Stimulated activated CD4-positive, alpha-beta T cell treated with anti-CD3 and anti-CD28 coated beads, TNF-alpha, amount 100 ng/mL, for 1 hour (primary cell): ENCODE results near the gene FANCC.

Source experiments
- DNase-seq, 3 donors: peaks; one replicate each; pipeline ENCODE4 v3.0.0-alpha.2; 2020; ENCODE audit warnings: low read depth in 3 of 3, low spot score in 1 of 3

The FANCC gene

DNA sequence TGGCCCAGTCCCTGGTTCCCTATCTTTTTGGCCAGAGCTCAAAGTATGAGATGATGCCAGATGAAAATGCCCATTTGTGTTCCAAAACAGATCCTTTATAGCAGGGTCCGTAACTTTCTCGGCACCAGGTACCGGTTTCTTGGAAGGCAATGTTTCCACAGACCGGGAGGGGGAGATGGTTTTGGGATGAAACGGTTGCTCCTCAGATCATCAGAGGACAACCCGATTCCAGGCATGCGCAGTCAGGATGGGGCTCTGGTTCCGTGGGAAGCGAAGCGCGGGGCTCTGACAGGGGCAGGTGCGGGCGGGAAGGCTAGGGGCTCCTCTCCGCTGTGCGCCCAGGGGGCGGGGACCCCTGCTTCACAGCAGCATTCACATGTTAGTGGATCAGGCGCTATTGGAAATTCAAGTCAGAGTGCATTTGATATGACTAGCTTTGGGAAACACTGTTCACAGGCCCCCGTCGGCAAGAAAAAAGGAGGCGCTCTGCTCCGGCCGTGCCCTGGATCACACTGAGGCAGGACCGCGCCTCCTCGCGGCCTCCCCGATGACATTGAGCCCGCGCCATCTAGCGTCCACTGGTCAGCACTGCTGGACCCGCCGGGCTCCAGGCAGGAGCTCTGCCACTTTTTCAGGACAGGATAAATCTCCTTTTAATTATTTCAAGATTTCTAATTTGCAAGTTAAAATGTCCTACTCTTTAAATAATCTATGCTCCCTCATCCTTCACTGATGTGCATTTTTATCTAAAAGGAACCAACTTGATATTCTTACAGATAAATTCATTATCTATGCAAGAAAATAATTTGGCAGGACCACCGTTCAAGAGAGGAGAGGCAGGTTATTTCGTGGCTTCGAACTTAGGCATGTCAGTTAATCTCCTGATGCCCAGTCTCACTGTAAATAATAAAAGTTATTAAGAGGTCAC is 190.0 kb downstream of the FANCC start:
- DNase-seq: peak; percentile 22 to 59 (median 25)

DNA sequence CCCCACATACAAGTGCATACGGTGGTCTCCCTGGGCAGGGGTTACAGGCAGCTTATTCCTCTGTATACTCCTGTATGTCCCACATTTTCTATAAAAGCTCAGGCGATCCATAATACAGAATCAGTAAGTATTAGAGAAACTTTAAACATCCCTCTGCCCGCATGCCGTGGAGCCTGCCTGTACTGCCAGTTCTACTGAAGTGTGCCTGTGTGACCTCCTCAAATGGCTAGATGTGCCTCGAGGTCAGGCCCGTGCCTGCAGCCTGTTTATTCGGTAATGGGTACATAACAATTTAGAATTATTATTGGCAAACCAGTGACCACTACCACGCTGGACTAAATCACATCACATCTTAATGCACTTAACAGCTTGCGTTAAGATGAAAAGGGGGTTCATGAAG is 190.8 kb downstream of the FANCC start:
- DNase-seq: no peak

DNA sequence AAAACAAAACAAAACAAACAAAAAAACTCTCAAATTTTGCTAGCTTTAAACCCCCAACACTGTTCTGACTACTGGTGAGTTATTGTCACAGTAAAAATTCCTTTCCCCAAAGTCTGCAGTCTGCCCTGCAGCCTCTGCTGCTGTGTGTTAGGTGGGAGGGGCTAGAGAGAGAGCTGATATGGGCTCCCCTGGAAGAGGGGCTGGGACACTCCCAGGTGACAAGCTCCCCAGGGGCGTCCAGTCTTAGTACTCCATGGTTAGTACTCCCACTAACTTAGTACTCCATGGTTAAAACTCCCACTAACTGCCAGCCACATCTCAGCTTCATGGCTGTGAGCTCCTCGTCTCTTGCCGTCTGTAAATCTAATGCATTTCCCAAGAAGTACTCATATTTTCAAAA is 191.9 kb downstream of the FANCC start:
- DNase-seq: no peak

DNA sequence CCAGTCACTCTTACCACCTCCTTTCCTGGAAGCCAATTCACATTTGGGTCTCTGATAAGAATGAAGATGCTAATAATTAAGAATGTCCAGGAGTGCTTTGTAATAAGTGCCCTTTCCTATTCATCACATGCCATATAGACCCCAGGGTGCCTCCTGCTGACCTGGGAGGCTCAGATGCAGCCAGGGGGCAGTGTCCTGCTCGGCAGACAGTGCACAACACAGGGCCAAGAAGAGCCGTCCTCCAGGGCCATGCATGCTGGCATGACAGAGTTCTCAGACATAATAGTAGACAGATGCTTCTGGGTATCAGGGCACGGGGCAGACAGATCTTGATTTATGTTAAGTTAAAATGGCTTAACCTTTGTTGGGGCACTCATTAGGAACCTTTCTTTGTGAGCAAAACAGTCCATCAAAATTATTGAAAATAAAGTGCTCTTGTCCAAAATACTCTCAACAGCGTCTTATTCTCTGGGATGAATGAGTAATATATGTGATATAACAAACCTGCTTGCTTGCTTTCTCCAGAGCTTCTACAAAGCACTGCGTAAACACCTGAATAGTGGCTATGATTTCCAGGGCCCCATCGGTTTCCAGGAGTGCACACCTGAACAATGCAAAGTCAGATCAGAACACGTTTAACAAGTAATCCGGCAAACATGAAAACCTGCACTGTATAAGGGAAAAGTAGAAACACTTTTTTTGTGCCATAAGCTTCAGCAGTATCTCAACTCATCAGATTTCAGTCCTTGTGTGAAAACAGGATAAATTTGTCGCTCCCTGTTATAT is 192.7 kb downstream of the FANCC start:
- no peak for DNase-seq

DNA sequence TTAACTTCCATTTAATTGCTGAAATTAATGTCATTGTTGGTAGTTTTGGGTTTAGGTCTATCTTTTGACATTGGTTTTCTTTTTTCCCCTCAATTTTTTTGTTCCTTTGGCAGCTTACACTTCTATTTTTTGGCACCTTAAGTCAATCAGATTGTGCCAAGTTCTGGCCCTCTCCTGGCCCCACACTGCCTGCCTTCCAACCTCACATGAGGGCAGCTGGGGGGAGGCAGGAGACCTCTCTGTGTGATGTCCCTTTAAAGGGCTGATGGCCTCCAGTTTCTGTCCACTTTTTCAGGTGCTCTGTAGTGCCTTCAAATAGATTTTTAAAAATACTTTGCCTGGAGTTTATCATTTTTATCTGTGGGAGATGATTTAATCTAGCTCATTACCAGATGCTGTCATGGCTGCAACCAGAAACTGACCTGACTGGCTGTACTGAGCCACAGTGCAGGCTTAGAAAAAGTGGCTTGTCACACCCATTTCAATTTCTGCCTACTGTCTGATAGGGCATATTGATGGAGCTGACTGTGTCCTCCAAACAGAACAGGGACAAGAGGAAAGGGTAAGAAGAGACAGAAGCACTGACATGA is 196.6 kb downstream of the FANCC start:
- DNase-seq: no peak

DNA sequence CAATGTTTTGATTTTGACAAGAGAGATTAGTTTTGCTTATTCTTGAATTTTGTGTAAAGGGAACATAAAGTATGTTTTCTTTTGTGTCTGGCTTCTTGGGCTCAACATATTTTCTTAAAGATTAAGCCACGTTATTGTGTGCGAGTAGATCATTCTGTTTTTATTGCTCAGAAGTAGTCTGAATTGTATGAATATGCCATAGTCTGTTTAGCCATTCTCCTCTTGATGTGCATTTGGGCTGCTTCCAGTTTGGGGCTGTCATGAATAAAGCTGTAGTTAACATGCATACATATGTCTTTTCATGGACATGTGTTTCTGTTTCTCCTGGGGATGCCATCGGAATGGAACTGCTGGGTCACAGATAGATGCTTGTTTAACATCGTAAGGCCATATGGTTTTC is 198.9 kb downstream of the FANCC start:
- no peak for DNase-seq

DNA sequence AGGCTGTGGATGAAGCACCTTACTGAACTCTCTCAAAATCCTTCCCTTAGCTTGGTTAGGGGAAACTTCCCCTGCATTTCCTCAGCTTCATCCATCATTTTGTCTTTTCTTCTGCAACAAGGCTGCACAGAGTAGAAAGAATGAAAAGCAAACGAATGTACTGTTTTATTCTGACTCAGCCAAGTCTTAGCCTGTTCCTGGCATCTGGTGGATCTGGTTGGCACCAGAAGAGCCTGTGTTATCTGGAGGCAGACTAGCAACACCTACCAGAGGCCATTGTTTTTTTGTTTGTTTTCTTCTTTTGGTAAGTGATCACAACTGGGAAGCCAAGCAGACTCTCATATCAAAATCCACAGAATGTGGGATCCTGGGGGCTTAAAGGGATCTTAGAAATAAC is 200.7 kb downstream of the FANCC start:
- DNase-seq: no peak

DNA sequence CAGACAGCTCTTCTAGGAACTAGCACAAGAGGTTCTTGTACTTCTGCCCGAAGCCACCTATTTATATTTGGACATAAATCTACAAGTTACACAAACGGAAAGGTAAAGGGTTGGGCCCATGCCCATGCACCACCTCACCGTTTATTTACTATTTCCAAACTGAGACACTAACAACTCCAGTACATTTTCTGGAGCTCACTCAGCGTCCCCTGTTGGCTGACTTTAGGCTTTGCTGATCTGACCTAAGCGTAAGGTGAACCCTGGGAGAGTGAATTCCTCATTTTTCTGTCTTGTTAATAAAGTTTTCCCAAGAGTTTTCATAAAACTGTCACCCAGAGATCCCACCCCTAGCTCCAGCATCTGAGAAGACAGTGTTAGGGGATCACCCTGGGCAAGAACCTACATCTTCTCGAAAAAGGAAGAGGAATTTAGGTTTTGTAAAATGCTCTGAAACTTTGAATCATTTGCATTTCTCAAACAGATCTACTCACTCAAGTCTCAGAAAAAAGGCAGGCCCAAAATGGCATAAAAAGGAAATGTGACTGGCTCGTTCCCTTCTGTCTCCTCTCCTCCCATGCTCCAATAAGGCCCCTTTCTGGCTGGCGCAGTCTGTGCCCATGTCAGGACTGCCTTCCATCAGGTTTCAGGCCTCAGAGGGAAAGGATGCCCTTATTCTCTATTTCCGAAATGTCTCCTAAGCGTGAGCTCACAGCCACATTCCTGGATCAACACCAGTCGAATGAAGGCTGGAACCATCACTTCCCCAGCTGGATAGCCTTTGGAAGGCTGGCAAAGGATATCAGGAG is 201.3 kb downstream of the FANCC start:
- no peak for DNase-seq

DNA sequence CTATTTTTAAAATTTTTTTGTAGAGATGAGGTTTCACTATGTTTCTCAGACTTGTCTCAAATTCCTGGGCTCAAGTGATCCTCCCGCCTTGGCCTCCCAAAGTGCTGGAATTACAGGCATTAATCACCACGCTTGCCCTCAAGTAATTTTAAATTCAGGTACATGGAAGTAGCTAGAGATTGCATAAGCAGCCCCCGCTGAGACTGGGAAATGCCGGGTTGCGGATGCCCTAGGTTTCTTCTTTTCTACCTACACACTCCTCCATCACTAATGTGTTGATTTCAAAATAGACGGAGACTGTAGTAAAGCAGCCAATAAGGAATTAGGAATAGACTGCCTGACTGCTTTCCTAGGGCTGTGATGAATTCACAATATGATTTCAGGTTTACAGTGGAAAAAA is 202.4 kb downstream of the FANCC start:
- DNase-seq: no peak

DNA sequence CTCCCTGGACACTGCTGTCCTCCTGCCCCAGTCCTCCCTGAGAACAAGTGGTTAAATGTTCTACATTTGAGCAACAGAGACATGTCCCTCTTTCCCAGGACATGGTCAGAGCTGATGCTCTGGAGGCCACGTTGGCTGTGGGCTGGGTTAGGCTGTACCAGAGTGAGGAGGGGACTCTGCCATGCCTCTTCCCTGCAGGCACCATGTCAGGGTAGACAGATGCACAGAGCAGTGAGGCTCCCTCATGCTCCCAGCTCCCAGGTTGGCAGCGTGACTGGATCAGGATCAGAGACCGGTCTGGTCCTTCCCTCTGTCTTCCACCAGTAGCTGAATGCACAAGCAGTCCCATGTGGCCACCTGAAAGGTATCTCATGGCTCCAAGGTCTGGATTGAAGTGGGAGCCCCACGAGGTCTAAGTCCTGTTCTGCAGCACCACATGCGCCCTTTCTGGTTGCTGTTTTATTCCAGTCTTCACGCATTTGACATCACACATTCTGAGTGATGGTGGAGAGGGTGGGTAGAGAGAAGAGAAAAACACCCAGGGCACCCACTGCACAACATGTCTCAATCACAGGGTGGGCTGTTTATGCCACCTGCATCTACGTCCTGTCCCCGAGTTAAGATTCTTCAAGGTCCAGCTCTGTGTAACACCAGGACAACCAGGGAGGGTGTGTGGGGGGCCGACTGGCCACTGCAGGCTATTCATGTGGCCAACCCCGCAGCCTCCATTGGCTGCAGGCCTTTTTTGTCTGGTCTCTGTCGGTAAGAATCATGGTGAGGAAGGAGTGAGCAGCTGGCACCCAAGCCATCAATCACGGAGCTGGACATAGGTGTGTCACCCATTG is 204.9 kb downstream of the FANCC start:
- no peak for DNase-seq

DNA sequence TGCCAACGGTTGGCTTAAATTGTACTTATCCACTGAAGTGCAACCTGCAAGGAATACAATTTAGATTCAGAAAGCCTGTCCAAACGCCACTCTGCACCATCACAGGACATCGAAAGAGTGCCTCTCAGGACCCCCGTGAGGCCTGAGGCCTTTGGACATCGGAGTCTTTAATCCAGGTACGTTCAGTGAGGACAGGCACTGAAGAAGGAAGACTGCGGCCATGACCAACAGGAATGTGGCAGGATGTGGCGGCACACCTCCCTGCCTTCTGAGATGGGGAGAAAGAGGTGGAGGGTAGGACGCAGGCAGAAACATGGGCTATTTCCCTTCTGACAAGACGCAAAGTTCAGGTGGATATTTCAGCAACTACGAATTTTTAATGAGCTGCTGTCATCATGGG is 205.8 kb downstream of the FANCC start:
- DNase-seq: no peak

DNA sequence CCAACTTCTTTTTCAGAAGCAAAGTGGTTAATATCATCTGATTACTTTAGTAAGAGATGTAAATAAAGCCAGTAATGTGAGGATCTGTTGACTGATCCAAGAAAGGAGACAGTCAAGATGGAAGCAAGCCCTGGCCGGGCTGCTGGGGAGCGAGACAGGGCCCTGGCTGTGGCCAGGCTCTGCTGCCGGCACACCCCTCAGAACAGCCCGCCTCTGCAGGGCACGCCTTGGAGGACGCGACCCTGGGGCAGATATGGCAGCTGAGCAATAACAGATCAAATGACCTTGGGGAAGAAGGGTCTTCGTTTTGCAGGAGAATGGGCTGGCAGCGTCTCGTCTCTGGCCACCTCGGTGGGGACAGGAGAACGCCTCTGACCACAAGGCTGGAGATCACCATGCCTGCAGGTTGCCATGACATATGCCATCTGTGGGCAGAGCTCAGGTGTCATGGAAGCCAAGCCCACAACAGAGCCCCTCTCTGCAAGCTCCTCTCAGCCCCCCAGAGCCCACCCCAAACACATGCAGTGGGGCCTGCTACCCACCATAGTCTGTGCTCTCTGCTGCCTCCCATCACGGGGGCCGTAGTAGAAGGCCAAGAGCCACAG is 206.5 kb downstream of the FANCC start:
- no peak for DNase-seq

DNA sequence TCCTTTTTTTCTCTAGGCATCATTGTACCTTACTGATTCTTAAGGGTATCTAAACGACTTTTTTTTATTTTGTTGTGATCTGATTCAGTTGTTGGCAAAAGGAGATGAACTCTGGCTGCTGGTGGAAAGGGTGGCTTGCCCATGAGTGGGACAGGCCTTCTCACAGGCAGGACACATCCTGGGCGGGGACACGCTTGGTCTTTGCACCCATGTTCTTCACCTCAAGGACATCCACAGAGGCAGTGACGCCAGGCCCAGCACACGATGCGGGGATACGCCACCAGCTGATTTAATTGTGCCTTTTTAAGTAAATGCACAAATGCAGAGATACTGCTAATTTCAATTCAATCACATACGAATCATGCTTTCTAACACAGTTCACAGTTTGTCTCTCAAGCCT is 208.1 kb downstream of the FANCC start:
- DNase-seq: no peak

DNA sequence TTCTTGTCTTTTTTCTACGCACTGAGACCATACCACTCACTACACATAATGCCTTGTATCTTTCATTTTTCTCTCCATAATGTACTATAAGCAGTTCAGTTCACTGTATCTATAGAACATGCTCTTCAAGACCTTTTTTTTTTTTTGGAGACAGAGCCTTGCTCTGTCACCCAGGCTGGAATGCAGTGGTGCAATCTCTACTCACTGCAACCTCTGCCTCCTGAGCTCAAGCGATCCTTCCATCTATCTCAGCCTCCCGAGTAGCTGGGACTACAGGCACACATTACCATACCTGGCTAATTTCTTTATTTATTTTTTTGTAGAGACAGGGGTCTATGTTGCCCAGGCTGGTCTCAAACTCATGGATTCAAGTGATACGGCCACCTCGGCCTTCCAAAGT is 208.7 kb downstream of the FANCC start:
- DNase-seq: no peak

DNA sequence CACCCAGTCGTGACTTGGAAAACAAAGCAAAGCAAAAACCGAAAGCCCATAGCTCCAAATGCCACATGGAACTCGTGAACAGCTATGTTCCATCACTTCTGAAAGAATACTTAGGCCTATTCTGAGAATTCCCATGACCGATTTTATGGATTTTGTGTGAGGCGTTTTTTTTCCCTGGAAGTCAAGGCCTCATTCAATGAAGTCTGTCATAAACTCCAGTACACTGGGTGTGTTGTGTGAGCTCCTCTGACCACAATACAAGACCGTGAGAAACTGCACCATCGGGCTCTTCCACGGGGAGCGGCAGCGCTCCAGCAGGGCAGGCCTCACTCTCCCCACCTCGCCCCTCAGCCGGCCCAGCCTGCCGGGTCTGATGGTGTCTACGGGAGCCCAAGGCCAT is 209.5 kb downstream of the FANCC start:
- DNase-seq: no peak

DNA sequence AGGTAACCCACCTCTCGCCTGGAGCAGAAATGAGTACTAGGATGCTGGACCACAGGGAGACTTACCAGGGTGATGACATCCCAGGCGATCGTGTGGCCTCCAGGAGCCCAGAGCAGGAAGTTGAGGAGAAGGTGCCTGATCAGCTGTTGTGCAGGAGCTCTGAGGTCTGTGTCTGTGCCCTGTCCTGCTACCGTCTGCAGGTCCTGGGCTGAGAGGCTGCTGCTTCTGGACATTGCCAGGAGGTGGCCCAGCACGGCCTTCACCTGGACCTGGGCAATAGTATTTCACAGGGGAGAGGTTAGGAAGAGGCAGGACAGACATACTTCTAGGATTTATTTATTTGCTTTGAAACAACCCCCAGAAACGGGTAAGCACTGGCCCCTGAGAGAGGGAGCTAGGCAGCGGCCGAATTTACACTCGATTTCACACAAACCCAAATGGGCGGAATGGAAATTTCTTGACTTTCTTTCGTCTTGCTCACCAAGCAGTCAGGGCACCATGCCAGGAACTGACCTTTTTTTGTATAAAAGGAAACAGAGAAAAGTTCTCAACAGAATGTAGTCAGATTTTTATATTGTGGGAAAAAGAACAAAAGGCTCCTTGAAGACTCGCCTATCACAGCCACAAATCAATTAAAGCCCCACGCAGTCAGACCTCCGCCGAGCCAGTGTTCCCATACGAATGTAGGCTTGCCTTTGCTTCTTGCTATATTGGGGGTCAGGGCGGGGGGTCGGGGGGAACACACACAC is 210.3 kb downstream of the FANCC start:
- no peak for DNase-seq

DNA sequence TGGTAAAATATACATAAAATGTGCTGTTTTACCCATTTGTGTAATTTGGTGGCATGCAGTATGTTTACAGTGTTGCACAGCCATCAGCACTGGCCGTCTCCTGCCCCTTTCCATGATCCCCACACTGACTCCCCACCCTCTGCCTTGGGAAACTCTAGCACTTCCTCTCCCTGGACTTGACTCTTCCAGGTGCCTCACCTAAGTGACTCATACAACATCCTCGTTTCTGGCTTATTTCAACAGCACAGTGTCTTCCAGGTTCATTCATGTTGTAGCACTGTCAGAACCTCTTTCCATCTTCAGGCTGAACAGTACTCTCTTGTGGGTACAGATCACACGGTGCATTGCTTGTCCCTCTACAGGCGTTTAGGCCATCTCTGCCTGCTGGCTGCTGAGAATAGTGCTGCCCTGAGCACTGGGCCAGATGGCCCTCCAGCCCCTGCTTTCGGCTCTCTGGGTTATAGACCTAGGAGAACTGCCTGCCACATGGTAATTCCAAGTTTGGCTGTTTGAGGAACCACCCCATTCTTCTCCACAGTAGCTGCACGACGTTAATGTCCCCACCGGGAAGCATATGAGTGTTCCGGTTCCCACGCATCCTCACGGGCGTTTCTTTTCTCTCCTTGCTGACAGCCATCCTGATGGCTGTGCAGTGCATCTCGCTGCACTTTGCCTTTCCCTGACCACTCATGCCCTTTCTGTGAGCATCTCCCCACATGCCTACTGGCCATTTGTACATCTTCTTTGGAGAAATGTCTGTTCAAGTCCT is 211.8 kb downstream of the FANCC start:
- no peak for DNase-seq

DNA sequence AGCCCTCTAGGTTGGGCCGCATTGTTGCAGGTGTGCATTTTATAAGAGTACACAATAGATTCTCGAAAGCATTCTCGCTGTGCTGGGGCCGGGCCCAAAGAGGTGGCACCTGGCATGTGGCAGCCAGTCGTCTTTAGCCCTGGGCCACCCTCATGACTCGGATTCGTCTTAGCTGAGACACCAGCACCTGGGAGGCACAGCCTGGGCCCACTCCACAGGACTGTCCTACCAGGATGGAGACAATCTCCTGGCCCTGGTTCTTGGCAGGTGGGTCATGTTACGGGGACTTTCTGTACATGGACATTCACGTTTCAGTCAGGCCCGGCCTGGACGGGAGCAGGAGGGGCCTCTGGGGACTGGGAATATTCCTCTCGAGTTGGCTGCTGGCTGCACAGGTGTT is 212.5 kb downstream of the FANCC start:
- DNase-seq: no peak
